Caco-2 (cell line): ENCODE measurements around the gene MON1A. TPM values are rescaled to one million over a fixed set of nuclear protein-coding genes. Genes with fewer than 3 reads are reported as not detected.

Experiments used
- BruUV-seq: library from RNA; stranded (reverse); fragments of 400-500 nt; replicated peaks from 2 replicates; lab custom pipeline; 2021; lab: Mats Ljungman, UMichigan
- CTCF ChIA-PET: fragments of 300-600 bp; sonication (Branson Sonifier 250); formaldehyde crosslinking; loops from one replicate; lab custom pipeline; 2022; ENCODE audit warnings: antibody characterized with exemption; lab: Charles Lee
- POLR2A ChIA-PET: fragments of 300-600 bp; sonication (Branson Sonifier 250); formaldehyde crosslinking; loops from one replicate; lab custom pipeline; 2022; ENCODE audit warnings: antibody characterized with exemption; lab: Charles Lee
- DNase-seq, 2 experiments: peaks; one replicate each; pipeline versions ENCODE4 v3.0.0 to v3.0.0-alpha.2; 2020 to 2022
- H3K27me3 ChIP-seq: replicated peaks from 2 replicates; pipeline ENCODE4 v1.6.0; 2011; ENCODE audit warnings: low read length; ENCODE audit not compliant: control insufficient read depth, insufficient read depth
- H3K36me3 ChIP-seq: 2 replicates; pipeline ENCODE4 v1.5.1; 2011; ENCODE audit warnings: low read length; ENCODE audit not compliant: control insufficient read depth, insufficient read depth
- H3K4me1 ChIP-seq: fragments of 250-450 bp; sonication (Bioruptor Pico); 2 replicates; pipeline ENCODE4 v1.5.1; 2020; ENCODE audit warnings: mild to moderate bottlenecking
- H3K4me3 ChIP-seq: 2 replicates; pipeline ENCODE4 v1.5.1; 2011; ENCODE audit warnings: low read depth, mild to moderate bottlenecking, control low read depth, low read length
- H3K9me3 ChIP-seq: fragments of 250-450 bp; sonication (Bioruptor Pico); 2 replicates; pipeline ENCODE4 v1.5.1; 2020; ENCODE audit warnings: mild to moderate bottlenecking, moderate library complexity
- H3K27ac Mint-ChIP-seq: one replicate; pipeline ENCODE4 v1.8.0; 2022; ENCODE audit warnings: mixed read lengths; ENCODE audit not compliant: unreplicated experiment
- H3K27me3 Mint-ChIP-seq: one replicate; pipeline ENCODE4 v1.8.0; 2022; ENCODE audit warnings: mixed read lengths; ENCODE audit not compliant: insufficient read depth, unreplicated experiment
- H3K36me3 Mint-ChIP-seq: one replicate; pipeline ENCODE4 v1.8.0; 2022; ENCODE audit warnings: mild to moderate bottlenecking, mixed read lengths; ENCODE audit not compliant: insufficient read depth, unreplicated experiment
- H3K4me1 Mint-ChIP-seq: one replicate; pipeline ENCODE4 v1.8.0; 2022; ENCODE audit warnings: low read depth, mixed read lengths; ENCODE audit not compliant: unreplicated experiment
- H3K4me3 Mint-ChIP-seq: one replicate; pipeline ENCODE4 v1.8.0; 2022; ENCODE audit warnings: mild to moderate bottlenecking, moderate library complexity, mixed read lengths; ENCODE audit not compliant: unreplicated experiment
- H3K9me3 Mint-ChIP-seq: one replicate; pipeline ENCODE4 v1.8.0; 2022; ENCODE audit warnings: mixed read lengths; ENCODE audit not compliant: unreplicated experiment
- intact Hi-C: fragments of 100-400 bp; cut with micrococcal nuclease; formaldehyde crosslinking; loops from one replicate; pipeline ENCODE4 v1.10.0; 2022; ENCODE audit not compliant: unreplicated experiment
- total RNA-seq: library from RNA; stranded (reverse); gene quantifications from 2 replicates; pipeline ENCODE4 v1.2.3, GENCODE V29; 2022
- TF ChIP-seq, protein P1 (sequence below), 2 experiments: fragments of 200-600 bp in 1 of 2; IDR thresholded peaks; 1 replicate in 1 of 2; 2 replicates in 1 of 2; pipeline versions ENCODE4 v1.5.1 to v1.8.0; 2011 to 2022; ENCODE audit warnings: antibody characterized with exemption in 1 of 2, control low read depth in 1 of 2, inconsistent platforms in 1 of 2, low read depth in 1 of 2, low read length in 1 of 2, mild to moderate bottlenecking in 1 of 2, moderate library complexity in 1 of 2; ENCODE audit not compliant: insufficient read depth in 1 of 2, severe bottlenecking in 1 of 2, unreplicated experiment in 1 of 2

Gene MON1A
- total RNA-seq, 1 experiment from 2014 or later = 7.7 TPM

DNA sequence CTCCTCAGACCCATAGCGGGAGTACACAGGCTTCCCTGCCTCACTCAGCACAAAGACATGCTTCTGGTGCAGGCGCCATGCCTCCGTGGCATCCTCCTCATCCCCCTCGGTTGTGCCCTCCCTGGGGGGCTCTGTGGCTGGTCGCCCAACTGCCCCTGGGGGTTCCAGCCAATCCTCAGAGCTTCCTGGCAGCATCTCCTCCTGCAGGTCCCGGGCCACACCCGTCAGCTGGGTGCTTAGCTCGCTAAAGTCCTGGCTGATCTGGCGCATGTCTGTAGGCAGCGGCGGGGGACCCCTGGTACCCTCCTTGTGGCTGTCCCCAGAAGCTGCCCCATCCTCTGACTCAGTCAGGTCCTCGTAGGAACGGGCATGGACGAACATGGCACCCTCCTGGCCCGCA lies 18.0 kb downstream of the MON1A start:
- Histone ChIP-seq H3K9me3 (no peaks in the 10 kb centered on the region), H3K27me3 (no peaks in the 10 kb centered on the region), H3K4me3 (no peak overlapping the region), H3K36me3 (no peaks in the 10 kb centered on the region), H3K4me1 (peaks cover 24% of the 10 kb centered on the region)
- no peaks in the 10 kb centered on the region for H3K4me1 Mint-ChIP-seq
- H3K4me3 Mint-ChIP-seq = no peak overlapping the region
- H3K36me3 Mint-ChIP-seq = no peaks in the 10 kb centered on the region
- ChIA-PET CTCF (interaction anchor here (1.6 kb wide), 1 partner anchor 70 kb away, joined by 4 read pairs; no protein-coding TSS in a partner anchor), POLR2A (no interaction called here)
- intact Hi-C loops = no loop called here
- no peaks in the 10 kb centered on the region for H3K9me3 Mint-ChIP-seq
- H3K27ac Mint-ChIP-seq = no peak overlapping the region
- TF ChIP-seq, protein P1, sequence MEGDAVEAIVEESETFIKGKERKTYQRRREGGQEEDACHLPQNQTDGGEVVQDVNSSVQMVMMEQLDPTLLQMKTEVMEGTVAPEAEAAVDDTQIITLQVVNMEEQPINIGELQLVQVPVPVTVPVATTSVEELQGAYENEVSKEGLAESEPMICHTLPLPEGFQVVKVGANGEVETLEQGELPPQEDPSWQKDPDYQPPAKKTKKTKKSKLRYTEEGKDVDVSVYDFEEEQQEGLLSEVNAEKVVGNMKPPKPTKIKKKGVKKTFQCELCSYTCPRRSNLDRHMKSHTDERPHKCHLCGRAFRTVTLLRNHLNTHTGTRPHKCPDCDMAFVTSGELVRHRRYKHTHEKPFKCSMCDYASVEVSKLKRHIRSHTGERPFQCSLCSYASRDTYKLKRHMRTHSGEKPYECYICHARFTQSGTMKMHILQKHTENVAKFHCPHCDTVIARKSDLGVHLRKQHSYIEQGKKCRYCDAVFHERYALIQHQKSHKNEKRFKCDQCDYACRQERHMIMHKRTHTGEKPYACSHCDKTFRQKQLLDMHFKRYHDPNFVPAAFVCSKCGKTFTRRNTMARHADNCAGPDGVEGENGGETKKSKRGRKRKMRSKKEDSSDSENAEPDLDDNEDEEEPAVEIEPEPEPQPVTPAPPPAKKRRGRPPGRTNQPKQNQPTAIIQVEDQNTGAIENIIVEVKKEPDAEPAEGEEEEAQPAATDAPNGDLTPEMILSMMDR (IDR thresholded peaks at IDR 0.05; ENCODE audit: insufficient read depth in 1 of 2, low read depth in 1 of 2, low read length in 1 of 2, severe bottlenecking in 1 of 2, unreplicated experiment in 1 of 2) = no peak
- no peaks in the 10 kb centered on the region for H3K27me3 Mint-ChIP-seq
- no peak for DNase-seq
- no TSS peak for BruUV-seq

DNA sequence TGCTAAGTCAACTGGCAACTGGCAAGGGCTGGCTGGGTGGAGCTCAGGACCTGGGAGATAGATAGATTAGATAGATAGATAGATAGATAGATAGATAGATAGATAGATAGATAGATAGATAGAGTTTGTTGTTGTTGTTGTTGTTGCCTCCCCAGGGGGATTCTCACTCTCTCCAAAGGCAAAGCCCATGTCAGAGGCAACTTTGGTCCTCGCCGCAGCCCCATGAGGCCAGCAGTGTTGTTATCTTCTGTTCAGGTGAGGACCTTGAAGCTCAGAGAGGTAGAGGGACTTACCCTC lies 18.5 kb downstream of the MON1A start:
- no peaks in the 10 kb centered on the region for H3K27me3 Mint-ChIP-seq
- intact Hi-C loops = no loop called here
- Histone ChIP-seq H3K9me3 (no peaks in the 10 kb centered on the region), H3K4me1 (peaks cover 29% of the 10 kb centered on the region), H3K36me3 (no peaks in the 10 kb centered on the region), H3K27me3 (no peaks in the 10 kb centered on the region), H3K4me3 (no peak overlapping the region)
- DNase-seq = no peak
- H3K36me3 Mint-ChIP-seq = no peaks in the 10 kb centered on the region
- H3K4me1 Mint-ChIP-seq = peaks cover 1% of the 10 kb centered on the region
- no peak overlapping the region for H3K27ac Mint-ChIP-seq
- no peak overlapping the region for H3K4me3 Mint-ChIP-seq
- ChIA-PET POLR2A (no interaction called here), CTCF (interaction anchor here (1.6 kb wide), 1 partner anchor 69 kb away, joined by 4 read pairs; no protein-coding TSS in a partner anchor)
- TF ChIP-seq, protein P1 (IDR thresholded peaks at IDR 0.05; ENCODE audit: insufficient read depth in 1 of 2, low read depth in 1 of 2, low read length in 1 of 2, severe bottlenecking in 1 of 2, unreplicated experiment in 1 of 2) = no peak
- H3K9me3 Mint-ChIP-seq = no peaks in the 10 kb centered on the region
- no TSS peak for BruUV-seq

DNA sequence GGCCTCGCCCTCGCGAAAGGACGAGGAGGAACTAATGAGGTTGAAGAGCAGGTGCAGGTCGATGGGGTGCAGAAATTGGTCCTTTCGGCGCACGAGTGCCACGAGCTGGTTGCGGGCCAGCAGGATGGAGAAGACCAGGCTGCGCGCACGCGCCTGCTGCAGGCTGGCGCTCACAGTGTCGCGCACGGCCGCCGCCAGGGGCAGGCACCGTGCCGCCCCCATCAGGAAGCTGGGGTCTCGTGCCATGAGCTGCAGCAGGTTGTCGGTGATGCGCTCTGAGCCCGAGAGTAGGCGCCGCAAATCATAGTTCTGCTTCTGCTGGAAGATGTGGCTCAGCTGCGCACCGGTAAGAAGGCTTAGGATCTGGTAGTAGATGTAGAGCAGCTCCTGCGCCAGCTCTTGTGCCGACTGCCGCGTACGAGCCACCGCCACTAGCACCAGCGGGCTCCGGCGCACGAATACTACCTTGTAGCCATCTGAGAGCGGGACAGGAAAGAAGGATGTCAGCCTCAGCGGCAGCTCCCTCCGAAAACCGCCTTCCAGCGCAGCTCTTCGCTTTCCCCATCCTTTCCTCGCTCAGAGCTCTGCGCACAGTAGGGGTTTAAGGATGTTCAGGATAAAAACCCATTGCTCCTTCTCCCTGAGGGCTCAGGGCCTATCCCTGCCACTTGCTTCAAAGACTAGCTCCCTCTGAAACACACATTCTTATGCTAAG lies 19.0 kb downstream of the MON1A start:
- Histone ChIP-seq H3K27me3 (no peaks in the 10 kb centered on the region), H3K9me3 (no peaks in the 10 kb centered on the region), H3K4me3 (no peak overlapping the region), H3K4me1 (peaks cover 33% of the 10 kb centered on the region), H3K36me3 (no peaks in the 10 kb centered on the region)
- H3K27ac Mint-ChIP-seq = no peak overlapping the region
- H3K27me3 Mint-ChIP-seq = no peaks in the 10 kb centered on the region
- peaks cover 5% of the 10 kb centered on the region for H3K36me3 Mint-ChIP-seq
- H3K9me3 Mint-ChIP-seq = no peaks in the 10 kb centered on the region
- no peak overlapping the region for H3K4me3 Mint-ChIP-seq
- intact Hi-C loops = no loop called here
- CTCF ChIA-PET = interaction anchor here (1.6 kb wide), 1 partner anchor 69 kb away, joined by 4 read pairs; no protein-coding TSS in a partner anchor
- POLR2A ChIA-PET = no interaction called here
- TF ChIP-seq, protein P1 (IDR thresholded peaks at IDR 0.05; ENCODE audit: insufficient read depth in 1 of 2, low read depth in 1 of 2, low read length in 1 of 2, severe bottlenecking in 1 of 2, unreplicated experiment in 1 of 2) = no peak
- H3K4me1 Mint-ChIP-seq = peaks cover 6% of the 10 kb centered on the region
- no TSS peak for BruUV-seq
- DNase-seq = no peak
